ENCODE data around the gene GREB1. TPM values are rescaled to one million over a fixed set of nuclear protein-coding genes. Genes with fewer than 3 reads are reported as not detected.

Gene GREB1
- total and polyA plus RNA-seq, 2 of the 13 experiments (the other 11 are each of a cell fraction or from before 2014, with no cell fraction given) = 31.3 to 61.2 TPM

GRCh38 chr2:11498543-11499034, 35.3 kb upstream of the GREB1 start (continued):
- peak; percentile 57 for TF ChIP-seq ETV5 (CRISPR knock-in tag; IDR thresholded peaks at IDR 0.05; ENCODE audit: borderline replicate concordance)
- no peak; the same call in 1 of the 2 replicates for TF ChIP-seq KDM2A (CRISPR knock-in tag; IDR thresholded peaks at IDR 0.05; ENCODE audit: borderline replicate concordance, low read depth)
- no peak for TF ChIP-seq ZNF556 (CRISPR knock-in tag; IDR thresholded peaks at IDR 0.05; ENCODE audit: borderline replicate concordance)
- TF ChIP-seq BCL3 (CRISPR knock-in tag; IDR thresholded peaks at IDR 0.05) = no peak
- TF ChIP-seq ZNF280B (CRISPR knock-in tag; IDR thresholded peaks at IDR 0.05; ENCODE audit: borderline replicate concordance) = peak; percentile 77; the same call in 1 of the 2 replicates
- TF ChIP-seq THAP8 (CRISPR knock-in tag; IDR thresholded peaks at IDR 0.05; ENCODE audit: borderline replicate concordance) = peak; percentile 40; the same call in 1 of the 2 replicates
- peak; percentile 12; the same call in 1 of the 2 replicates for TF ChIP-seq YEATS2 (CRISPR knock-in tag; IDR thresholded peaks at IDR 0.05; ENCODE audit: borderline replicate concordance)
- TF ChIP-seq ZNF749 (CRISPR knock-in tag; IDR thresholded peaks at IDR 0.05; ENCODE audit: borderline replicate concordance) = 0 out of 2 replicates have a peak, but pooled peaks have one; percentile 54
- peak; percentile 76 for TF ChIP-seq RBM39 (IDR thresholded peaks at IDR 0.05; ENCODE audit: low read depth, low read length, poor library complexity, severe bottlenecking)
- peak; percentile 41; the same call in 1 of the 2 replicates for TF ChIP-seq RXRA (CRISPR knock-in tag; IDR thresholded peaks at IDR 0.05)
- TF ChIP-seq NFAT5 (CRISPR knock-in tag; IDR thresholded peaks at IDR 0.05) = peak; percentile 80
- TF ChIP-seq EP300 (IDR thresholded peaks at IDR 0.05; ENCODE audit: low read depth in 2 of 2, low read length in 2 of 2) = no peak
- TF ChIP-seq EP300 (CRISPR knock-in tag; IDR thresholded peaks at IDR 0.05; ENCODE audit: borderline replicate concordance) = 0 out of 2 replicates have a peak, but pooled peaks have one; percentile 37
- peak; percentile 66 to 82; a peak in 3 of 4 replicates for TF ChIP-seq POLR2A (IDR thresholded peaks at IDR 0.05; ENCODE audit: insufficient read depth in 1 of 2, low read depth in 2 of 2, low read length in 2 of 2)
- TF ChIP-seq ZNF605 (CRISPR knock-in tag; IDR thresholded peaks at IDR 0.05) = 0 out of 2 replicates have a peak, but pooled peaks have one; percentile 17
- TF ChIP-seq FOSL2 (CRISPR knock-in tag; IDR thresholded peaks at IDR 0.05) = peak; percentile 64
- TF ChIP-seq, protein P1, sequence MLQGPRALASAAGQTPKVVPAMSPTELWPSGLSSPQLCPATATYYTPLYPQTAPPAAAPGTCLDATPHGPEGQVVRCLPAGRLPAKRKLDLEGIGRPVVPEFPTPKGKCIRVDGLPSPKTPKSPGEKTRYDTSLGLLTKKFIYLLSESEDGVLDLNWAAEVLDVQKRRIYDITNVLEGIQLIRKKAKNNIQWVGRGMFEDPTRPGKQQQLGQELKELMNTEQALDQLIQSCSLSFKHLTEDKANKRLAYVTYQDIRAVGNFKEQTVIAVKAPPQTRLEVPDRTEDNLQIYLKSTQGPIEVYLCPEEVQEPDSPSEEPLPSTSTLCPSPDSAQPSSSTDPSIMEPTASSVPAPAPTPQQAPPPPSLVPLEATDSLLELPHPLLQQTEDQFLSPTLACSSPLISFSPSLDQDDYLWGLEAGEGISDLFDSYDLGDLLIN (CRISPR knock-in tag; IDR thresholded peaks at IDR 0.05; ENCODE audit: borderline replicate concordance) = peak; percentile 74; the same call in 1 of the 2 replicates
- 0 out of 2 replicates have a peak, but pooled peaks have one; percentile 40 for TF ChIP-seq ZNF777 (CRISPR knock-in tag; IDR thresholded peaks at IDR 0.05)
- TF ChIP-seq MAFF (IDR thresholded peaks at IDR 0.05; ENCODE audit: low read depth, low read length) = peak; percentile 48; the same call in 1 of the 2 replicates

Data from HepG2 (cell line).